Osteocyte (in vitro differentiated cells): ENCODE results near the gene PTOV1. TPM values are rescaled to one million over a fixed set of nuclear protein-coding genes. Genes with fewer than 3 reads are reported as not detected.

Experiments
- DNase-seq: peaks from one replicate; pipeline ENCODE4 v3.0.0; 2021; ENCODE audit warnings: mixed read lengths; ENCODE audit not compliant: unreplicated experiment; ENCODE audit errors: extremely low spot score
- H3K27ac Mint-ChIP-seq: one replicate; pipeline ENCODE4 v1.8.0; 2021; ENCODE audit warnings: mild to moderate bottlenecking, mixed read lengths; ENCODE audit not compliant: unreplicated experiment
- H3K27me3 Mint-ChIP-seq: one replicate; pipeline ENCODE4 v1.8.0; 2021; ENCODE audit warnings: mixed read lengths; ENCODE audit not compliant: unreplicated experiment
- H3K36me3 Mint-ChIP-seq: one replicate; pipeline ENCODE4 v1.8.0; 2021; ENCODE audit warnings: mixed read lengths; ENCODE audit not compliant: unreplicated experiment
- H3K4me1 Mint-ChIP-seq: one replicate; pipeline ENCODE4 v1.8.0; 2021; ENCODE audit warnings: mixed read lengths; ENCODE audit not compliant: unreplicated experiment
- H3K4me3 Mint-ChIP-seq: one replicate; pipeline ENCODE4 v1.8.0; 2021; ENCODE audit warnings: mild to moderate bottlenecking, moderate library complexity, mixed read lengths; ENCODE audit not compliant: unreplicated experiment
- H3K9me3 Mint-ChIP-seq: one replicate; pipeline ENCODE4 v1.8.0; 2021; ENCODE audit warnings: mixed read lengths; ENCODE audit not compliant: unreplicated experiment
- CTCF ChIP-seq: fragments of 200-600 bp; sonication (generic); IDR thresholded peaks from 2 replicates; pipeline ENCODE4 v1.5.0; 2021; ENCODE audit warnings: antibody characterized with exemption, mild to moderate bottlenecking, moderate library complexity
- total RNA-seq: library from RNA; stranded (reverse); gene quantifications from 2 replicates; pipeline ENCODE4 v1.2.1, GENCODE V29; 2021

The PTOV1 gene
- total RNA-seq, 1 donor from 2014 or later: 295 TPM

DNA sequence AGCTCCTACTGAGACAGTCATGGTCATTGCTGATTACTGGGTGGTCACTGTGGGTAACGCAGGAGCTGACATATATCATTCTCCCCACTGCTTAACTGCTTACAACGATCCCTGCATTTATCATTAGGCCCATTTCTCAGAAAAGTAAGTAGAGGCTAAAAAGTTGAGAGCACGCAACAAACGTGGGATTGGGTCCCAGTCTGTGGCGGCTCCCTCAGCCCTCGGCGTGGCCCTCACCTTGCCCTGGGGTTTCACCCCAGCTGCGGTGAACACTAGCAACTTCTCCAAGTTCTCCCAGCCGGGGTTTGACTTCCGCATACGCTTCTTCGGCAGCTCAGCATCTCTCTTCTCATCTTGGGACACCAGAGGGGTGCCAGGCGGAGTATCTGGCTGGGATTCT lies 13.9 kb downstream of the PTOV1 start:
- no peak for TF ChIP-seq CTCF
- no peak for DNase-seq
- H3K4me1 Mint-ChIP-seq: peaks cover 39% of the 10 kb centered on the region
- no peaks in the 10 kb centered on the region for H3K9me3 Mint-ChIP-seq
- no peak overlapping the region for H3K27ac Mint-ChIP-seq
- no peaks in the 10 kb centered on the region for H3K27me3 Mint-ChIP-seq
- peaks cover 18% of the 10 kb centered on the region for H3K36me3 Mint-ChIP-seq
- H3K4me3 Mint-ChIP-seq: peak overlapping the region; percentile 96

DNA sequence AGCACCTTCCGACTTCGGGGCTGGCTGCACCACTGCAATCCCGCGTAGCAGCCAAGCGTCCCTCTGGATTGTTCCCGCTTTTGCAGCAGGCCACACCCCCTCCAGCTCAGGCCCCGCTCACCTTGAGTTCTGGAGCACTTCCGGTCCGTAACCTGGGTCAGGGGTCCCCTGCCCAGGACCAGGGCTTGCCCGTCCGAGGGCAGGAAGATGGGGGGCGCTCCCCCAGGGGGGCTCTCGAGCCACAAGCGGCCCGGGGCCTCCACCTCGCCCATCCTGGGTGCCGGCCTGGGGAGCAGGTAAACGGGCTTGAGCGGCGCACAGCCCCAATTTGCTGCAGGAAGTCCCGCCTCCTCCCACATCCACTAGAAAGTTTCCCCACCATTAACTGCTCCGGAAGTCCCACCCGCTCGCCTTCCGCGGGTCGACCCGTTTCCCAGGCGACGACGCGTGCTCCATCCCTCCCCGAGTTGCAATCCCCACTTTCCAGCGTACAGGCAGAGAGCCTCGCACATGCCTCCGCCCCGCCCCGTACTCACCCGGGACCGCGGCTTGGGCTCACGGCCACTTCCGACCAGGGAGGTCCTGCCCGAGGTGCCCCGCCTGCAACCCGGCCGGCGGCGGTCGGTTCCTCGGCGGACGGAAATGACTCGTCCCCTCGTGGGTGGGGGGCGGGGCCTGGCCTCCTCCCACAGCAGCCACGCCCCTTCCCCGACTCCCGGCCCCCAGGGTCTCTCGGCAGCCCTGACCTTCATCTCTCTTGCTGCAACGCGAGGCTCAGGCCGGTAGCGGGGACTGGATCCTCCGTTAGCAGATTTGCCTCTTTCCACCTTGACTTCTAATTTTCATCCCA lies 16.2 kb downstream of the PTOV1 start, which contains the start of gene PNKP:
Gene PNKP (minus strand): TSS at position 644 of the 850 bp plus-strand sequence. CDS start 372 bp downstream, at position 272.
- Mint-ChIP-seq H3K27ac (no peak within 1 kb of the TSS), H3K27me3 (no peaks in the 10 kb centered on the region), H3K4me1 (peaks cover 39% of the 10 kb centered on the region), H3K4me3 (peak within 1 kb of the TSS; percentile 96), H3K36me3 (peaks cover 14% of the 10 kb centered on the region), H3K9me3 (no peaks in the 10 kb centered on the region)
- DNase-seq: peak; percentile 96
- TF ChIP-seq CTCF: no peak

DNA sequence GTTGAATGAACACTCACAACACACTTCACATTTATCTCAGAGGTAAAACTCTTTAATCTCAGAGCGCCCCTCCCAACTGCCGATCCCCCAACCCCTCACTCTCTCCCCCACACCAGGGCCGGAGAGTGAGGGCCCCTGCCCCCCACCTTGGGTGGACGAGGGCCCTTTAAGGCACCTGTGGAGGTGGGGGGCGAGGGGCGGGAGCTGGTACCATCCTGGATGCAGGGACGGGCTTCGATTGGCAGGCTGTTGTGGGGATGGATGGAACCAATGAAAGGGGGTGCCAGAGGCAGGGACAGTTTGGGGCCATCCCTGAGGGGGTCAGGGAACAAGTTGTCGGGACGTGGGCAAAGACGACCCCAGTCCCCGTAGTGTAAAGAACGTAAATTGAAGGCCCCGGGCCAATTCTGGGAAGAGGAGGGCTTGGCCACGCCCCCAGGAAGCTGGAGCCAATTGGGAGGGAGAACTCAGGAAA lies 18.1 kb downstream of the PTOV1 start:
- Mint-ChIP-seq H3K4me1 (peaks cover 36% of the 10 kb centered on the region), H3K27ac (no peak overlapping the region), H3K36me3 (peaks cover 7% of the 10 kb centered on the region), H3K27me3 (no peaks in the 10 kb centered on the region), H3K9me3 (no peaks in the 10 kb centered on the region), H3K4me3 (no peak overlapping the region)
- no peak for DNase-seq
- no peak for TF ChIP-seq CTCF

- Mint-ChIP-seq H3K27ac (no peak overlapping the region), H3K9me3 (no peaks in the 10 kb centered on the region), H3K4me1 (peaks cover 36% of the 10 kb centered on the region), H3K36me3 (peaks cover 7% of the 10 kb centered on the region), H3K4me3 (no peak overlapping the region), H3K27me3 (no peaks in the 10 kb centered on the region)
- TF ChIP-seq CTCF: no peak
- DNase-seq: peak; percentile 99
Observed at GRCh38 chr19:49869484-49870308, 18.7 kb downstream of the PTOV1 start.
